SW480 (cell line): ENCODE data around the gene THADA.
A peak's percentile ranks its signal among the peaks of the same experiment; 100 is the strongest.

ENCODE experiments used
- DNase-seq: peaks from one replicate; pipeline ENCODE4 v3.0.0-alpha.2; 2016; ENCODE audit warnings: low spot score

Gene THADA

GRCh38 chr2:43495727-43496126 is 100.1 kb downstream of the THADA start:
- DNase-seq: no peak

GRCh38 chr2:43493954-43494353 is 101.9 kb downstream of the THADA start:
- no peak for DNase-seq

DNA sequence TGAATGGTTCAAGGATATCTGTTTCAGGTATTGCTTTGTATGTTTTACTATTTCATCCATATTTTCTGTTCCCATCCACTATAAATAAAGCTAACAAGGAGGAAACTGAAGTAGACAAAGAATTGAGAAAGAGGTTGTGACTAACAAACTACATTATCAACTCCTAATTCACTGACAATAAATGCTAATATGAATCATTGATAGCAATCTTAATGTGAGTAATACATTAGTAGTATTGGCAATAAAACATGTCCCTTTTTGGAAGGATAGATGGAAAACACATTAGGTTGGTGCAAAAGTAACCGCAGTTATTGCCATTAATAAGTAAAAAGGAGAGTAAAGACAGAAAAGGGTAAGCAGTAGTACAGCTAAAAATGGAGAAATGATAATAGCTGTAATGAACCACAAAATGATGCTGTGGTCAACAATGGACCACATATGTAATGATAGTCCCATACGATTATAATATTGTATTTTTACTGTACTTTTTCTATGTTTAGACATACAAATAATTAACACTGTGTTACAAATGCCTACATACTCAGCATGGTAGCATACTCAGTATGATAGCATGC is 104.7 kb downstream of the THADA start:
- no peak for DNase-seq

DNA sequence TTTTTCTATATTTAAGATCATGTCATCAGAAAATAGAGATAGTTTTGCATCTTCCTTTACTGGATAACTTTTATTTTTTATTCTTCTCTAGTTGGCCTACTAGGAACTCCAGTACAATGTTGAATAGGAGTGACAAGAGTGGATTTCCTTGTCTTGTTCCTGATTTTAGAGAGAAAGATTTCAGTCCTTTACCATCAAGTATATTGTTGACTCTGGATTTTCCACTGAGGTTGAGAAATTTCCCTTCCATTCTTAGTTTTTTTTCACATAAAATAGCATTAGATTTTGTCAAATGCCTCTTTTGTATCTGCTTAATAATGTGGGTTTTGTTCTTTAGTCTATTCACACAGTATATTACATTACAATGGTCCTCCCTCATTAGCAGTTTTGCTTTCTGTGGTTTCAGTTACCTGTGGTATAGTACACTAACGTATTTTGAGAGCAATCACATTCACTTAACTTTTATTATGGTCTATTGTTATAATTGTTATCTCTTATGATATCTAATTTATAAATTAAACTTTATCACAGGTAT is 105.5 kb downstream of the THADA start:
- DNase-seq: no peak

DNA sequence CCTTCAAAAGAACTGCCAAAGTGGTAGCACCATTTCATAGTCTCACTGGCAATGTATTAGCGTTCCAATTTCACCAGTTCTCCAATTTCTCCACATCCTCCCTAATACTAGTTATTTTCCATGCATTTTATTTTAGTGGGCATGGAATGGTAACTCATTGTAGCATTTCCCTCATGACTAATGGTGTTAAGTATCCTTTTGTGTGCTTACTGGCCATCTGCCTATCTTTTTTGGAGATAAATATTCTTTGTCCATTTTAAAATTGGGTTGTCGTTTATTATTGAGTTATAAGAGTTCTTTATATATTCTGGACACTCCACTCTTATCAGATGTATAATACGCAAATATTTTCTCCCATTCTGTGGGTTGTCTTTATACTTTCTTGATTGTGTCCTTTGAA is 107.1 kb downstream of the THADA start:
- no peak for DNase-seq

DNA sequence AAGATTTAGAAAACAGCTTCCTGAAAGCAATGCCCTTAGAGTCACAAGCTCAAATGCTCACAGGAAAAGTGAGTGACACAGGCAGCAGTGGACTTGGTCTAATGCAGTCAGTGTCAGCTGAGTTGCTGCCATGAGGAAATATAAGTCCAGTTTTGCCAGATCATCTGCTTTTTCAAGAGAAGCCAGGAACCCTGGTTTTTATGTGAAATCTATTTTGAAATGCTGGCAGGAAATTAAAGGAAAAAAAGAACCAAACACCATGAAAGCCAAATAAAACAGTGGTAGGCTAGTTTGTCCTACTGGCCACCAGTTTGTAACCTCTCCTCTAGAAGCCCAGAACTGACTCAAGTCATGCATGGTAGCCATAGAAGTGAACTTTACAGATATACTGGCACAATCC is 109.2 kb downstream of the THADA start:
- no peak for DNase-seq

- DNase-seq: peak; percentile 81
Measured at GRCh38 chr2:43484323-43484930, 111.4 kb downstream of the THADA start.

GRCh38 chr2:43482961-43483360 is 112.9 kb downstream of the THADA start:
- no peak for DNase-seq

DNA sequence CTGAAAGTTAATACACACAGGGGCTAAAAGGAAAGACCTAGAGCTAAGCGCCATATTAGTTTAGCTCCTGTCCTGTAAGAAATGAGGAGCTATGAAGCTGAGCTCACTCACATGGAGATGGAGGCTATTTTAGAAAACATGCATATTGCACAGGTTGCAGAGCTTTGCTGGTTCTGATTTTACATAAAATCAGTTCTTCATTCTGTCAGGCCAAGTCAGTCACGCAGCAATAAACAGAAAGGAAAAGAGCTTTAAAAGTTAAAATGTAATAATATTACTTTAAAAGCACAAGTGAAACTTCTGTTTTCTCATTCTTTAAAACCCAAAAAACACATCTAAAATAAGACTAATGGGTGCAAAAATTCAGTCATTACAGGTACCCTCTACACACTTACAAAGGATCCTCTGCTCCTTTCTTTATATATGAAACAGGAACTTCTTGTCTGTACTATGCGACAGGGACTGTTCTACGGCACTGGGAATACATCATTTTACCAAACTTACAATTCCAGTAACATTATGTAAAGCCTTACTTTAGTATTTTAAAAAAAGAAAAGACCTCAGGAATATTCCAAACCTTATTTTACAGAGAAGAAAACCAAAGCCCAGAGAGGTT is 113.8 kb downstream of the THADA start:
- DNase-seq: no peak

GRCh38 chr2:43480874-43481273 is 115.0 kb downstream of the THADA start:
- DNase-seq: no peak

DNA sequence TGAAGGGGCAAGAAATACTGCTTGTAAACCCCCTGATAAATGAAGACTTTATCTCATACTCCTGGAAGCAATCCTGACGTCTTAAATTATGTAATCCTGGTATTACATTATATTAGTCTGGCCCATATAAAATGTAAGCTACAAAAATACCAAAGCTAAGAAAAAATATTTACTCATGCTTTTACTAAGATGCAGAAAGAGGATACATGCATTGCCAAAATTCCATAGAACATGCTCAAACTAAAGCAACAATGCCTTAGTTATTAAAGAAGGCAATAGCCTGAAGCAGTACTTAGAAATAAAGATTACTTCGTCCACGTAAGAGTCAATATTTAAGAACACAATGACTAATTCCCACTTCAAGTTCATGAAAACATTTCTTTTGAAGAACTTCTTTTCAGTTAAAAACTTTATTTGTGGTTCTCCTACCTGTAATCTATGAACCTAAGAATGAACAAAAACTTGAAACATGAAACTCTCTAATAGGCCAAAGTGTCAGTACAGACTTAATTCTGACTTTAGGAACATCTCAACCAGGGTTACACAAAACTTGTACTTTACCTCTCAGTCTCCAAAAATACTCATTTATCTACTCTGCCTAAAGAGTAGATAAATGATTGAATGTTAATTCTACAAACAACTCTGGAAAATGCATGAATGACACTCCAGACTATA is 117.3 kb downstream of the THADA start:
- no peak for DNase-seq

DNA sequence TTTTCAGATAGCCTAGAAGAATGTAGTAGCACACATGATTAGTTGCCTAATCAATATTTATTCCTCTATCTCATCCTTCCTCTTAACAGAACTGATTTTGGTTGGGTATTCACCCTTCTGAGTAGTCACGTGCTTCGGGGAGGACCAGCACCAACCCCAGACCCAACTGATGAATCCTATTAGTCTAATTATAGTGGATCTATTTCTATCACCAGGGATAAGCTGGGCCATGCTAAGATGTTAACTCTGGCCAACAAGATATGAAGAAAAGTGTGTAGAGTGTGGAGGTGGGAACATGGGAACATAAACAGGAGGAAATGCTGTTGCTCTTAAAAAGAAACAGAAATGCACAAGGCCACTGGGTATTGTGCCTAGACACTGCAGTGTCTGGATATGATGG is 119.9 kb downstream of the THADA start:
- DNase-seq: no peak

DNA sequence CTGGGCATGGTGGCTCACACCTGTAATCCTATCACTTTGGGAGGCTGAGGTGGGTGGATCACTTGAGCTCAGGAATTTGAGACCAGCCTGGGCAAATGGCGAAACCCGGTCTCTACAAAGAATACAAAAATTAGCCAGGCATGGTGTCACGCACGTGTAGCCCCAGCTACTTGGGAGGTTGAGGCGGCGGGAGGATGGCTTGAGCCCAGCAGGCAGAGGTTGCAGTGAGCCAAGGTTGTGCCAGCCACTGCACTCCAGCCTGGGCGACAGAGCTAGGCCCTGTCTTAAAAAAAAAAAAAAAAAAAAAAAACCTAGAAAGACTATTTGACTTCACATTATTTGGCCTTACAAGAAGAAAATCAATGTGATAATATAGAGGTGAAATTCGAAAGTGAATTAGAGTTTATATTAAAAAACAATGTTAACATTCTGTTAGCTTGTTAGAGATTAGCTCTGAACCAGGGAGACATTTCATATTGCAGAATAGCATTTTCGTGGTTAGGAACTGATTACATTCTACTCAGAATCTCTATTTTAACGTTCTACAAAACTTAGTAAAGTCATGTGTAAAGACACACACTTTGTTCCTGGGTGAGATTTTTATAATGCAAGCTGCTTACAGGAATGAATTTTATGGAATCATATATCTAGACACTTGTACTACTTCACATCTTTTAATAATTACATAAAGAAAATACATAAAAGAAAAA is 120.5 kb downstream of the THADA start:
- DNase-seq: no peak

- DNase-seq: no peak
Measured at GRCh38 chr2:43474273-43474672, 121.6 kb downstream of the THADA start.

DNA sequence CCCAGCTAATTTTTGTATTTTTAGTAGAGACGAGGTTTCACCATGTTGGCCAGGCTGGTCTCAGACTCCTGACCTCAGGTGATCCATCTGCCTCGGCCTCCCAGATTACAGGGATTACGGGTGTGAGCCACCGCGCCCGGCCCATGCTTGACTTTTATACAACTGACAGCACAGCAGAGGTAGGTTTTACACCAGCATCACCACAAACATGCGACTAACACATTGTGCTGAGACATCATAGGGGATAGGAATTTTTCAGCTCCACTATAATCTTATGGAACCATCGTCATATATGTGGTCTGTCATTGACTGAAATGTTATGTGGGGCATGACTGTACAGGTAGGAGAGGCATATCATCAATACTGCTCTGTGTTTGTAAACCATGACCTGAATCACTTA is 122.1 kb downstream of the THADA start:
- DNase-seq: no peak

- DNase-seq: no peak
Measured at GRCh38 chr2:43472527-43473194, 123.2 kb downstream of the THADA start.

DNA sequence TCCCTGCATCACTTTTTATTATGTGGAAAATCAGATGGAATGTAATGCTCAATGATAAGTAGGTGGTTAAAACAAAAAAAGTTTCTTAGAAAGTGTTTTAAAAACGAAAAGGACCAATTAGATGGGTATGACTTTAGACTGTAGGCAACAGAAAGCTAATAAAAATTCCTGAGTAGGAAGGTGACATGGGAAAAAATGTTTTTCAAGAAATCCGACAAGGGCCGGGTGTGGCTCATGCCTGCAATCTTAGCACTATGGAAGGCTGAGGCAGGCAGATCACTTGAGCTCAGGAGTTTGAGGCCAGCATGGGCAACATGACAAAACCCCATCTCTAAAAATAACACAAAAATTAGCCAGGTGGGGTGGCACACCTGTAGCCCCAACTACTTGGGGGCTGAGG is 126.1 kb downstream of the THADA start:
- DNase-seq: no peak

- DNase-seq: no peak
Measured at GRCh38 chr2:43469094-43469493, 126.7 kb downstream of the THADA start.

- DNase-seq: no peak
Measured at GRCh38 chr2:43467891-43468290, 127.9 kb downstream of the THADA start.

GRCh38 chr2:43465234-43465633 is 130.6 kb downstream of the THADA start:
- no peak for DNase-seq

- DNase-seq: no peak
Measured at GRCh38 chr2:43464590-43464989, 131.2 kb downstream of the THADA start.
